Lung (tissue), 12 donors: ENCODE measurements around the gene TTLL5. TPM values are rescaled to one million over a fixed set of nuclear protein-coding genes. Genes with fewer than 3 reads are reported as not detected.

ENCODE experiments used
- ATAC-seq: fragments of 200-7000 bp; cut with Tn5 transposase; one replicate; pipeline ENCODE4 v1.9.1; 2020; ENCODE audit warnings: moderate number of reproducible peaks; ENCODE audit not compliant: insufficient read depth, low FRiP score
- DNase-seq, 3 donors: peaks; one replicate each; pipeline ENCODE4 v3.0.0-alpha.2; 2013 to 2017
- H3K27ac ChIP-seq, 2 donors: one replicate each; pipeline ENCODE4 v1.5.1; 2013; ENCODE audit warnings: mild to moderate bottlenecking in 2 of 2, moderate library complexity in 2 of 2, control low read depth in 1 of 2, inconsistent platforms in 1 of 2, low read depth in 1 of 2, low read length in 1 of 2
- H3K27me3 ChIP-seq, 3 donors: one replicate each; pipeline ENCODE4 v1.5.1; 2013; ENCODE audit warnings: low read length in 2 of 3; ENCODE audit not compliant: control insufficient read depth in 3 of 3, insufficient read depth in 3 of 3
- H3K36me3 ChIP-seq, 4 donors: one replicate each; pipeline ENCODE4 v1.5.1; 2013; ENCODE audit warnings: low read length in 4 of 4, mild to moderate bottlenecking in 1 of 4, moderate library complexity in 1 of 4; ENCODE audit not compliant: control insufficient read depth in 4 of 4, insufficient read depth in 4 of 4
- H3K4me1 ChIP-seq, 5 donors: one replicate each; pipeline ENCODE4 v1.5.1; 2013; ENCODE audit warnings: low read length in 5 of 5, mild to moderate bottlenecking in 2 of 5, moderate library complexity in 1 of 5; ENCODE audit not compliant: control insufficient read depth in 5 of 5, insufficient read depth in 5 of 5
- H3K4me3 ChIP-seq: one replicate; pipeline ENCODE4 v1.5.1; 2013; ENCODE audit warnings: mild to moderate bottlenecking, control low read depth, moderate library complexity
- H3K9ac ChIP-seq, 2 donors: one replicate each; pipeline ENCODE4 v1.5.1; 2013; ENCODE audit warnings: low read length in 2 of 2, control low read depth in 1 of 2; ENCODE audit not compliant: insufficient read depth in 1 of 2
- H3K9me3 ChIP-seq, 4 donors: one replicate each; pipeline ENCODE4 v1.5.1; 2013; ENCODE audit warnings: low read length in 3 of 4, mild to moderate bottlenecking in 1 of 4, moderate library complexity in 1 of 4; ENCODE audit not compliant: control insufficient read depth in 4 of 4, insufficient read depth in 3 of 4
- CTCF ChIP-seq: IDR thresholded peaks from 2 replicates; pipeline ENCODE4 v1.5.1; 2012; ENCODE audit warnings: mild to moderate bottlenecking; ENCODE audit errors: control extremely low read depth, extremely low read depth
- WGBS, 2 donors: extraction: QIAGEN DNeasy Blood & Tissue Kit; methylation state at CpG; one replicate each; pipeline ENCODE4 v1.1.7; 2013; 5-methylcytosine and 5-hydroxymethylcytosine counted together
- polyA plus RNA-seq, 2 donors: library from polyadenylated mRNA; stranded (reverse); fragments of 200-250 nt; gene quantifications; one replicate each; pipeline ENCODE4 v1.2.1, GENCODE V29; 2013
- total RNA-seq, 2 donors: library from RNA; depleted of rRNA in 1 of 2; stranded (reverse); fragments of >200 nt in 1 of 2; gene quantifications; one replicate each; pipeline ENCODE4 v1.2.1, GENCODE V29; 2014 to 2021
- donor health status: control.
- donor health status: control.
- donor health status: Bipolar disorder and iron deficiency.
- donor health status: healthy.
- donor health status: DM: yes; HTN: yes; CAD: no.

The TTLL5 gene
- total and polyA plus RNA-seq, 4 donors = 10.3 to 58.6 (median 28.8) TPM

DNA sequence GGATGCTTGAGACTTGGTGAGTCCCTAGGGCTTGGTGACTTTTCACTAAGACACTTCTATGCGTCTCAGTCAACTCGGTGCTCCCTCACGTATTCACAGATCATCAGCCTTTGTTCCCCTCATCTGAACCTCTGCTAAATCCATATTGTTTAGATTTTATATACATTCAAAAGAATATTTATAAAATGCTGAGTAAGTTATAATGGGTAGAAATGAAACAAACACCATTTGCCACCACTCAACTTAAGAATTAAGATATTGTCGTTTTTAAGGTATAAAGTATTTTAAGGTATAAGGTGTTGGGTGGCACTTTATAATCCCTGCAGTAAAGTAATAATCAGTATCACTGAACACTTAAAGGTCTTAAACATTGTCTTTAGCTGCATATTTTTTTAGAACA, 103.0 kb downstream of the TTLL5 start:
- Histone ChIP-seq H3K9me3 (no peaks in the 10 kb centered on the region), H3K9ac (no peak overlapping the region), H3K27me3 (no peaks in the 10 kb centered on the region), H3K4me1 (no peaks in the 10 kb centered on the region), H3K4me3 (no peak overlapping the region), H3K36me3 (peaks cover 4 to 18% (median 7%) of the 10 kb centered on the region in 4 donors), H3K27ac (no peak overlapping the region)
- DNase-seq = no peak
- 94 to 96% methylated on average over 4 of the region's 4 CpGs for WGBS, 2 donors
- ATAC-seq = no peak
- TF ChIP-seq CTCF = no peak

DNA sequence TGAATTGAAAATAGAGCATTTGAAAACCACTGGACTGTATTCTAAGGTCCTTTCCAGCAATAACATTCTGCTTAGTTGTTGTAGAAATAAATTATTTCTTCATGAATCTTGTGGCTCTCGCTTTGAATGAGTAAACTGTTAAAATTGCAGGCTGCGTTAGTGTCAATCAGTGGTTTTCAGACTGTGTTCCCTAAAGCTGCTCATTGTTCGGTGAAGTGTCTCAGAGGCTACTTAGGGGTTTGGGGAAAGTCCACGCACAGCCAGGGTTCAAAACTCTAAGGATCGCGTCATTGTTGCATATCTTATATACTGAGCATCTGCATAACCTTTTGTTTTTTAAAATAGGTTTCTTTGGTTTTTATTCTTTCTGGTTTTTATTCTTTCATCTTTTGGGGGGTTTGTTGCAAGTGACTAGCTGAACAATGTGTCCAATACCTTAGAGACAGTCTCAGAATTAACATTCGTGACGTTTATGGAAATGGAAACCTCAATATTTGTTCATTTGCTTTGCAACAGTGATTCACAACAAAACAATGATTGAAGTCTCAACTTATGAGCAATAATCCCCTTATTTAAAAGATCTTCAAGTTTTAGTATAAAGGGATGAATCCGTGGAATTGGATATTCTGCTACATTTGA, 108.1 kb downstream of the TTLL5 start:
- Histone ChIP-seq H3K27ac (no peak overlapping the region), H3K9me3 (no peaks in the 10 kb centered on the region), H3K27me3 (no peaks in the 10 kb centered on the region), H3K4me3 (no peak overlapping the region), H3K9ac (no peak overlapping the region), H3K4me1 (no peaks in the 10 kb centered on the region), H3K36me3 (peaks cover 4 to 22% (median 12%) of the 10 kb centered on the region in 4 donors)
- no peak for TF ChIP-seq CTCF
- ATAC-seq (no peak), DNase-seq (no peak)
- 82 to 86% methylated on average over 9 of the region's 9 CpGs for WGBS, 2 donors

GRCh38 chr14:75770635-75771034, 109.6 kb downstream of the TTLL5 start:
- Histone ChIP-seq H3K9ac (no peak overlapping the region), H3K36me3 (peaks cover 4 to 26% (median 15%) of the 10 kb centered on the region in 4 donors), H3K27me3 (no peaks in the 10 kb centered on the region), H3K4me3 (no peak overlapping the region), H3K4me1 (no peaks in the 10 kb centered on the region), H3K9me3 (no peaks in the 10 kb centered on the region), H3K27ac (no peak overlapping the region)
- WGBS, 2 donors = 95 to 98% methylated on average over 2 of the region's 2 CpGs
- DNase-seq (no peak), ATAC-seq (no peak)
- TF ChIP-seq CTCF = no peak

- no peak overlapping the region for H3K27ac ChIP-seq
- no peaks in the 10 kb centered on the region for H3K9me3 ChIP-seq
- H3K36me3 ChIP-seq = peaks cover 5 to 22% (median 14%) of the 10 kb centered on the region in 4 donors
- DNase-seq = no peak
- no peaks in the 10 kb centered on the region for H3K4me1 ChIP-seq
- no peaks in the 10 kb centered on the region for H3K27me3 ChIP-seq
- H3K4me3 ChIP-seq = no peak overlapping the region
- WGBS, 2 donors = 94 to 95% methylated on average over 6 of the region's 6 CpGs
- no peak overlapping the region for H3K9ac ChIP-seq
- TF ChIP-seq CTCF = no peak
- ATAC-seq = no peak
Observed at GRCh38 chr14:75771595-75771994, 110.5 kb downstream of the TTLL5 start.
